HK-2 (cell line): Measurements from ENCODE around the gene ITK.
"Not testable (repeated sequence)": the region's sequence is repeated elsewhere in the genome, so short reads cannot be mapped to it uniquely, and the experiment has no call there.

Source experiments
- DNase-seq: peaks from one replicate; pipeline ENCODE4 v3.0.0-alpha.2; 2018; ENCODE audit not compliant: unreplicated experiment

ITK gene

DNA sequence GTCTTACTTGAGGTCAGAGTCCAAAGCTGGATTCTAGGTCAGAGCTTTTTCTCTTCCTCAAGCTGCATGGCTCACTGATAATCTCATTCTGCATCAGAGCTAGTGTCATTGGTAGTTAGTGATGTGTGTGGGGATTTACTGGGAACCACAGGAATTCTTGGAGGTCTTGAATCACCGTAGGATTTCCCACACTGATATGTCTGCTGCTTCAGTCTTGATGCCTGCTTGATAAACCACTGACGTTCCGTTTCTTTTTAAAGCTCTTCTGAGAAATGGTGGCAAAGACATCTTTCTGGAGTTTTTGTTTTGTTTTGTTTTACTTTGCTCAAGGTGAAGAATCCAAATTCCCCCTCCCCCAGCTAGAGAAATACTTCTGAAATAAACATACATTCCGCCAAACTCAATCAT is 13.4 kb upstream of the ITK start:
- peak; percentile 24 for DNase-seq

DNA sequence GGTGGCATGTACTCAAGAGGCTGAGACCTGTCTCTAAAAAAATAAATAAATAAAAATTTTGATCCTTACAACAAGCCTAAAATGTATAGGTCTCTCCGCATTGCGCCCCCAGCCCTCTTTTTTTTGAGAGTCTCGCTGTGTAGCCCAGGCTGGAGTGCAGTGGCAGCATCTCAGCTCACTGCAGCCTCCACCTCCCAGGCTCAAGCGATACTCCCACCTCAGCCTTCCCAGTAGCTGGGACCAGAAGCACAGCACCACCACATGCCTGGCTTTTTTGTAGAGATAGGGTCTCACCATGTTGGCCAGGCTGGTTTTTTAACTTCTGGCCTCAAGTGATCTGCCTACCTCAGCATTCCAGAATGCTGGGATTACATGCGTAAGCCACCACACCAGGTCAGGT is 12.4 kb upstream of the ITK start:
- no peak for DNase-seq

DNA sequence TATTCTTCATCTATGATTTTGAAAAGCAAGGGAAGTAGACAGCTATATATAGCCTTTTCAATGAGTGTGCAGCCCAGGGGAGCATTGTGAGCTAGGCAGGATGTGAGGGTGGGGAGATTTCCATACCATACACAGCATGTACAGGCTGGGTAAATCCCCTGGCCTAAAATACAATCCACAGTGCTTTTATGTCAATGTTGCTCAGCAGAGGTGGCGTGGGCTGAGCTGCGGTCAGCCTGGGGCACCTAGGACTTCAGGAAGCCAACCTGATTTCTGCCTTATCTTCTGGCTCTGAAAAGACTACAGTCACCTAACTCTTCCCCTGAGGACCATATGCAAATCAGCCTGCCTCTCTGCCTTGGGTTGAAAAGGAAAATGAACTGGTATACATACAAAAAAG is 8.2 kb upstream of the ITK start:
- no peak for DNase-seq

DNA sequence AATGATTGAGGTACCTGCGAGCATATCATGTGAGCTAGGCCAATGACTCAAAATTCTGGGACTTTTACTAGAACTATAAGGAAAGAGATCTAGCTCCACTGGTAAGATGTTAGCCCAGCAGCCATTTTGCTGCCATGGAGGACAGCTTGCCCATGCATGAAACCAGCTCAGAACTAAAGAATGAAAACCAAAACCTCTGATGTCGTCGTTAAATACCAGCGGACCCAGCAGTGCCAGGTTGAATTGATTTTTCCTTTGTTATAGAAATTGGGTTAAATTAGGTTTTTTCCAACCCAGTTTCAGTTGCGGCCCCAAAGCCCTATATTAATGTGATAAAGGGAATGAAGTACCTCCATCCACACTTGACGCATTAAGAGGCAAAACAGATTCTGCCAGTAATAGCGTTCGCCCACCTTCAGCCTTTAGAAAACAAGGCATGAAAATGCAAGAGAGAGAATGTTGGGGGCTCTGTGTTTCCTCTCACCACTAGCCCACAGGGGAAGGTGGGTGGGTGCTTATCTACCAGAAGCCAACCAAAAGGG is 5.5 kb upstream of the ITK start:
- no peak for DNase-seq

DNA sequence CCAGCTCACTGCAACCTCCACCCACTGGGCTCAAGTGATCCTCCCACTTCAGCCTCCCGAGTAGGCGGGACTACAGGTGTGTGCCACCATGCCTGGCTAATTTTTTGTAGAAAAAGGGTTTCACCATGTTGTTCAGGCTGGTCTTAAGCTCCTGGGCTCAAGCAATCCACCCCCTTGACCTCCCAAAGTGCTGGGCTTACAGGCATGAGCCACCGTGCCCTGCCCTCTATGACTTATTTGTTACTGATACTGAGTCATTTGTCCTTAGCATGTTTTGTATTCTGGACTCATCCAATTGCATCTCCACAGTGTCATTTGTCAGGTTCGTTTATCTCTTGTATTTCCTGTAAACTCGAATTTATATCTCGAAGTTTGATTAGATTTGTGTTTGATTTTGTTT is 2.7 kb upstream of the ITK start:
- DNase-seq: no peak

DNA sequence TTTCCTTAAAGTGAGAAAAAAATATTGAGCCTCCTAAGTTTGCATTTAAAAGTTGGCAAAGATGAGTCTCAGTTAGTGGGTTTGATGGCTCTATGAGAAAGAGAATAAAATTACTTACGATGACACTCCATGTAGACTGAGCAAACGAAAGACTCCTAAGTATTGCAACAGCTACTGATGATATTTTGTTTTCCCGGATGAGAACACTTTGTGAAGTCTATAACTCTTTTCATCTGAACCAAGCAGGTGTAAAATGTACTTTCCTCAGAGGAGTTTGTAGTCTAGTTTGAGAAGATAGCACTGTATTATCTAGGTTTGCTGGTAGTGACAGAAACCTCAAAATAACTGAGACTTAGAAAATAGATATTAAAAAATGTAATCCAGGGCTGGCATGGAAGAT is 1.7 kb upstream of the ITK start:
- DNase-seq: no peak

DNA sequence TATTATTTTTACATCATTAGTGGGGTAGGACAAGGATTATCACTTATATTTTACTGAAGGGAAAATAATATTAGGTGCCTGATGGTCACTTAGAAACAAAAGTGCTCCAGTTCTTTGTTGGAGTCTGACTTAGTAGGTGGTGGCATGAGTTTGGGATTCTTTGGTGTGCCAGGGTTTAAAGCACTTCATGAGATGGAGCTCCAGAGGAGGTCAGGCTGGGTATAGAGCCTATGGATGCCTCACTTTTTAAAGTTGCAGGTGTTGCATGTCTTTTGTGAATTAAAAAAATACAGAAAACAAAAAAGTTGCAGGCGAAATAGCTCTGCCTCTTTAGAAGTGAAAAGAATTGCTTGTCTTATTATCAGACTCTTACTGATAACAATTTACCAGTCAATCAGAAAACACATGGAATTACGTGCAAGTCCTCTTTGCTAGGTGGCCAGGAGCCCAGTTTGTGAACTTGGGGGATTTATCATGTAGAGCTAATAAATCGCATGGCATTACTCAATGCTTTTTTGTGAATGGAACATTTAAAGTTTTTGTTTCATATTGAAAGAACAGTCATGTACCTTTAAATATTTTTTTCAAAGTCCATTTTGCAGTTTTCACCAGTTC is 1.6 kb downstream of the ITK start:
- DNase-seq: no peak

DNA sequence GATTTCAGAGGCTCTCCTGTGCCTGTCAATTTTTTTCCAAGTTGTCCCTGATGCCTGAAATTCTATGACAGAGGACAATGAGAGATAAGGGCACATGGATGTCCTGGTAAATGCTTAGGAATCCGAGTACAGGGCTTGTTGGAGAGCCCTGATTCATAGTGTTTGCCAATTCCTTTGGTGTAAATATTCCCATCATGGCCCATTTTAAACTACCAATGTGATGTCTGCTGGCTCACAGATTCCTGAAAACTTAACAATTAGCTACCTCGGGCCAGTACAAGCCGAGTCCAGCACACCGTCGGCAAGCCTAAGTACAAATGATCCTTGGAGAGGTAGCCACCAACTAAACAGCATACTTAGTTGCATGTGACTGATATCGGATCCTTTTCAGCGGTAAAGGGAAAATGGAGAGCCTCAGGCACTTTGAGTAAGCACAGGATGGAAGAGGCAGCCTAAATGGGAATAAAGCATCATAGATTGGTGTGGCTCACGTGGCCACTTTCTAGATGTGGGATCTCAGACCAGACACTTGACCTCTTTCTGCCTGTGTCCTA is 3.6 kb downstream of the ITK start:
- DNase-seq: no peak

DNA sequence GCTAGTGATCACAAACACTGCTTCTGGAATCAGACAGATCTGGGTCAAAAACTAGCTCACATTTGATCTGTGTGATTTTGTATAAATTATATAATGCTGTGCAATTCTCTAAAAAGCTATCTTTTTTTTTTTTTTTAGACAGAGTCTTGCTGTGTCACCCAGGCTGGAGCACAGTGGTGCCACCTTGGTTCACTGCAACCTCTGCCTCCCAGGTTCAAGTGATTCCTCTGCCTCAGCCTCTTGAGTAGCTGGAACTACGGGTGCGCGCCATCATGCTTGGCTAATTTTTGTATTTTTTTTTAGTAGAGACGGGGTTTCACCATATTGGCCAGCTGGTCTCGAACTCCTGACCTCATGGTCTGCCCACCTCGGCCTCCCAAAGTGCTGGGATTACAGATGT is 4.5 kb downstream of the ITK start:
- DNase-seq: not testable (repeated sequence)

DNA sequence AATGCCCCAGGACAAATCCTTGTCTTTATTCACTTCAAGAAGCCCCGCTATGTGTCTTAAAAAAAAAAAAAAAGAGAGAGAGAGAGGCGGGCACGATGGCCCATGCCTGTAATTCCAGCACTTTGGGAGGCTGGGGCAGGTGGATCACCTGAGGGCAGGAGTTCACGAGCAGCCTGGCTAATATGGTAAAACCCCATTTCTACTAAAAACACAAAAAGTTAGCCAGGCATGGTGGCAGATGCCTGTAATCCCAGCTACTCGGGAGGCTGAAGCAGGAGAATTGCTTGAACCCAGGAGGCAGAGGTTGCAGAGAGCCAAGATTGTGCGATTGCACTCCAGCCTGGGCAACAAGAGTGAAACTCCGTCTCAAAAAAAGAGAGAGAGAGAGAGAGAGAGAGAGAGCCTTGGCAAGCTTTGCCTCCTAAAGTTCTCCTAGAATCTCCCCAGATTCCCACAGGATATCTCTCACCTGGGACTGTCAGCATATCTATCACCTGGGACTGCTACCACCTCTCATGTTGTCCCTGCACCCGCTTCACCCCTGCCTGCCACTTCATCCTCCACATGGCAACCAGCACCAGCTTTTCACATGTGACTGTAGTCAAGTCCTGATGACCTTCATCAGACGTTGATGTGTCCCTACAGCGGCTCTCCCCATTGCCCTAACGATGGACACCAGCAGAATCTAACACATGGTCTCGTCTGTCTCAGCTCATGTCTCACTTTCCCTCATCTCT is 5.8 kb downstream of the ITK start:
- DNase-seq: no peak

DNA sequence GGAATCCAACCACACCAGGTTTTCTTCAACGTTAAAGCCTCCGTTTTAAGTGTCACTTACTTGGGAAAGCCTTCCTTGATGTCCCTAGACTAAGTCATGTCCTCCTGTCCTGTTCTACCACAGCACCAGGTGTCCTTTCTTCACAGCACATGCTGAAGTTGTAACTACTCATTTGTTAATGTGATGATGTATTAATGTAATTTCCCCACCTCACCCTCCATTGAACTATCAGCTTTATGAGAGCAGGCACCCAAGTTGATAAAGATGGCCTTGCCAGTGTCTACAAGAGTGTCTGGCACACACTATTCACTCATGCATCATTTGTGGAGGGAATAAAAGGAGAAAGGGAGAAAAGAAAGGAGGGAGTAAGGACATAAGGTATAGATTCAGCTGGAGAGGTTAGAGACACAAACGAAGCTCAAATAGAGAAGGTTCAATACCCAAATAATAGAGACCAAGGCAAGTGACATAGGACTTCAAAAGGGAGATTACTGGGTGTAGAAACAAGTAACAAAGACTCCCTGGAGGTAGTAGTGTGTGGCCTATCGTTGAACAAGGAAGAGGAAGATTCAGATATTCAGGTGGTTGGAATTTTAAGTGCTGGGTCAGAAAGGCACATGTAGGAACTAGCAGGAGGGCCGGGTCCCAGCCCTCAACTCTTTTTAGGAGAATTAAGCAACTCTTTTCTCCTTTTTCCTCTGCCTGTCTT is 6.6 kb downstream of the ITK start:
- no peak for DNase-seq

DNA sequence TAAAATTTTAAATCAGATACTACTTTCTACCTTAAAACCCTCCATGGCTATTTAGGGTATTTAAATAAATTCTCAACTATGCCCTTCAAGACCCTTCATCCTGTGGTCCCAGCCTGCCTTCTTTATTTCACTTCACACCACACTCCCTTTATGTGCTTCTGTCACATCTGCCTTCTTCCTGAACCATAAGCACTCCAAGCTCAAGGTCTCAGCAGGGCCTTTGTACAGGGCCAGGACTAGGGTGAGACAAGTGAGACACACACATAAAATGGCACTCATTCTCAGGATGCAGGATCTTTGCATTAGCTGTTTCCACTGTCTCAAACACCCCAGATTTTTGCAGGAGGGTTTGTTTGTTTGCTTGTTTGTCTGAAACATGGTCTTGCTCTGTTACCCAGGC is 7.6 kb downstream of the ITK start:
- DNase-seq: no peak

DNA sequence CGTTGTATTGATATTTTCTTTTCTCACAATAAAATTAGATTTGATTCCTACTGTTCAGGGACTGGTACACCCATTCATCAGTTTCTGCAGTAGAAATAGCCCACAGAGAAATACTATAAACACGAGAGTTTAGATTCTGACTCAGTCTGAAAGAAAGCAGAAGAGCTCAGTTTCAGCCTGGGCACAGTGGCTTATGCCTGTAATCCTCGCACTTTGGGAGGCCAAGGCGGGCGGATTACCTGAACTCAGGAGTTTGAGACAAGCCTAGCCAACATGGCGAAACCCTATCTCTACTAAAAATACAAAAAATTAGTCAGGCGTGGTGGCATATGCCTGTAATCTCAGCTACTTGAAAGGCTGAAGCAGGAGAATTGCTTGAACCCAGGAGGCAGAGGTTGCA is 8.6 kb downstream of the ITK start:
- no peak for DNase-seq

DNA sequence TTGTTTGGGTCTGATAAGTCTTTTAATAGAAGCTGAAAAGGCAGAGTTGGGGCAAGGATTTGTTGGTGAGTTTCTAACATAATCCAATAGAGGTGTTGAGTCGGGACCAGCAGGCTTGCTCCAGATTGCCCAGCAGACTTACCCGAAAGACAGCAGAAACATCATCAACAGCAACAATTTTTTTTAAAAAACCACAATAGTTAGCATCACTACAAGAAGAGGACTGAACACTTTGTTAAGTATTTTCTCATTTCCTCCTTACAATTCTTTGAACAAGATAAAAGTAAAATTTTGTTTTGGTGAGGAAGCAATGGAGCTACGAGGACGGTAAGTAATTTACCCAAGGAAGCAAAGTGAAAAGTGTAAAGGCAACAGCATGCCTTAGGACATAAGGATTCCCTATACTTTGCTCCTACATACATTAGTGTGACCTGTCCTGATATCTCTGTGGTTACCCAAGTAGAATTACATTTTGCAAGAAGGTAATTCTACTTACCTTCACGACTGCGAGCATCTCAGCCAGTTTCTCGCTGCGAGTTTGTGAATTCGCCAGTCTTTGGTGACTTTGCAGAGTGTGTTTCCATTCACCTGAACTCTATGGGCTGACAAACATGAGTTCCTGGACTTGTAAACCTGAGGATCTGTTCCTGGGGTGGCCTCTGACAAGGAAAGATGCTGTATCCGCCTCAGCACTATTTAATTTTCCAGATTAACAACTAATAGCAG is 13.2 kb downstream of the ITK start:
- no peak for DNase-seq

DNA sequence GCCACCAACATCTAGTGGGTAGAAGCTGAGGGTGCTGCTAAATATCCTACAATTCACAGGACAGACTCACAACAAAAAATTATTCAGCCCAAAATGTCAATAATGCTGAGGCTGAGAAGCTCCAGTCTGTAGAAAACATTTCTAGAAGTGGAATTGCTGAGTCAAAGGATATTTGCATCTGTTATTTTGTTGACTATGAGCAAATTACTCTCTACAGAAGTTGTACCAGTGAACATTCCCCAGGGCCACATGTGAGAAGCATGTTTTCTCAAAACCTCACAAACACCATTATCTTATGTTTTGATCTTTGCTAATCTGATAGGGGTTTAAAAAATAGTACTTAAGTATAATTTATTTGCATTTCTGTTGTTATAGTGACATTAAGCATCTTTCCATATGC is 15.4 kb downstream of the ITK start:
- no peak for DNase-seq

DNA sequence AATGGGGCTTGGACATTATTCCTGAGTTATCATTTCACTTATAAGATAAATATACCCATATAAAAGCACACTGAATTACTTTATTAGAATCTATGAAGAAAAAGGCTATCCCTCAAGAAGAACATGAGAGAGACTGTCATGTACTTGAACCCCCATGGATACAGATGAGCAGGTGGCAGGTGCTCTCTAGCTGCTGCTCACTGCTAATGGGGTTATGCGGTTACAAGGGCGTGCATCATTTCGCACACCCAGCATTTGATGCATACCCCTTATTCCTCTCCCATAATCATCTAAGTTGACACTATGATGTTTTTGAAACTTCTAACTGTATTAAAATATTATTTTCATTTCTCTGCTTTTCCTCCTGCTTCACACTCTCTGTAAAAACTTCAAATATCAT is 16.4 kb downstream of the ITK start:
- no peak for DNase-seq

DNA sequence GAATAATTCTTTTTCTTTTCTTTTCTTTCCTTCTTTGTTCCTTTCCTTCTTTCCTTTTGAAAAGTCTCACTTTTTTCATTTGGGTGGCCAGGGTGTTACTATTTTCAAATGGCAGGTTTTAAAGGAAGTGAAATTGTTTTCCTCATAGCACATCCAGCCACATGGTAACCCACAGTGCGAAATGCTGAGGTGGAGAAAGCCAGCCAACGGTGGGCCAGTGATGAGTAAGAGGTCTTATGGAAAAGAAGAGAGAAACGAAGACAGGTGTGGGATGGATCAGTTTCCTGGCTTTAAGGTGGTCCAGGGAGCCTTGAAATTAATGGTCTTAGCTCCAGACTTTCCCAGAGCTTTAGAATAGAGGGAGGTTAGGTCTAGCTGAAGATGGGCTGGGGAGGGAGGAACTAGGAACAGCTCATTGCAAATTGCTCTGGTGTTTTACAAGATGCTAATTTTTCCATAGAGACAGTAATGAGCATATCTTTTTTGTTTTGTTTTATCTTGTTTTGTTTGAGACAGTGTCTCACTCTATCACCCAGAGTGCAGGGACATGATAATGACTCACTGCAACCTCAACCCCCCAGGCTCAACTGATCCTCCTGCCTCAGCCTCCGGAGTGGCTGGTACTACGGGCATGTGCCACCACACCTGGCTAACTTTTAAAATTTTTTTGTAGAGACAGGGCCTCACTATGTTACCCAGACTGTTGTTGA is 17.8 kb downstream of the ITK start:
- DNase-seq: no peak

DNA sequence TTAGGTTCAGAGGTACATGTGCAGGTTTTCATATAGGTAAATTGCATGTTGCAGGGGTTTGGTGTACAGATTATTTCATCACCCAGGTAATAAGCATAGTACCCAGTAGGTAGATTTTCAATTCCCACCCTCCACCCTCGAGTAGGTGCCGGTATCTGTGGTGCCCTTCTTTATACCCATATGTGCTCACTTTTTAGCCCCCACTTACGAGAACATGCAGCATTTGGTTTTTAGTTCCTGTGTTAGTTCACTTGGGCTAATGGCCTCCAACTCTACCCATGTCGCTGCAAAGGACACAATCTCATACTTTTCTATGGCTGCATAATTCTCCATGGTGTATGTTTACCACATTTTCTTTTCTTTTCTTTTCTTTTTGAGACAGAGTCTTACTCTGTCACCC is 21.2 kb downstream of the ITK start:
- DNase-seq: no peak

DNA sequence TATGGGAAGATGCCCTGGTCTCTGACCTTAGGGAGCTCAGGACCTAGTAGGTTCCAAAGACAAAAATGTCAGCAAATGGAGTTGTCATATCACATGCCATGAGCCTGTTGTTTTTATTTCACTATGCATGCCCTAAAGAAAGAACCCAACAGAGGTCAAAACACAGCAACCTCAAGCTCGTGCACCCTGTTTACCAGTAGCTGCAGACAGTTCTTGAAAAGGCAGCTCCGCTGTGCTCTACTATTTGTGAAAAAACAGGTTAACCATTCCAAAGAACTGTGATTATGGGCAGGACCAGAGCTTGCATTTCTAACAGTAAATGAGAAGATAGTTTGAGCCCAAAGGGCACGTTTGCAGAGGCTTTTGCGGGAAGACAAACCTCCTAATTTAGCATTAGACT is 22.8 kb downstream of the ITK start:
- no peak for DNase-seq

DNA sequence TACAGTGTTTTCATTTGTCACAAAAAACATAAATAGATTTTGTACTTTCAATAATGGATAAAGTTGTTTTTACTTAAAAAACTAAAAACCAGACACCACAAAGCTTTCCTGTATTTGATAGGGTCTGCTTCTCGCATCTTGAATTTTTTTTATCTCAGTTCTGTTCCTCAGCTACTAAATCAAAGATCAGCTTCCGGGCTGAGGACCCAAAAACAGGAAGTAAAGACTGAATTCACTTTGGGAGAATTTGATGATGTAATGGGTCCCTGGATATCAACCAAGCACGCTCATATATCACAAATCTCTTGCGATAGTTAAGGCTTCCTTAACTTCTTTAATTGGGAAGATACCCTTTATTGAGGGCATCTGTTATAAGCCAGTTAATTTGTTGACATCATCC is 24.1 kb downstream of the ITK start:
- DNase-seq: no peak

DNA sequence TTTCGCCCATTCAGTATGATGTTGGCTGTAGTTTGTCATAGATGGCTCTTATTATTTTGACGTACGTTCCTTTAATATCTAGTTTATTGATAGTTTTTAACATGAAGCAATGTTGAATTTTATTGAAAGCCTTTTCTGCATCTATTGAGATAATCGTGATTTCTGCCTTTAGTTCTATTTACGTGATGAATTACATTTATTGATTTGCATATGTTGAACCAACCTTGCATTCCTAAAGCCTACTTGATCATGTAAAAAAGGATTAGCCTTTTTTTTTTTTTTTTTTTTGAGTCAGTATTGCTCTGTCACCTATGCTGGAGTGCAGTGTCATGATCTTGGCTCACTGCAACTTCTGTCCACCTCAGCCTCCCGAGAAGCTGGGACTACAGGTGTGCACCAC is 25.1 kb downstream of the ITK start:
- DNase-seq: no peak
